Measurements from ENCODE around the gene TVP23A.
"Not testable (repeated sequence)": the region's sequence is repeated elsewhere in the genome, so short reads cannot be mapped to it uniquely, and the experiment has no call there.

Gene TVP23A

GRCh38 chr16:10744370-10745030, 74.1 kb downstream of the TVP23A start:
- no peak for DNase-seq

- peak; percentile 87 for DNase-seq
Measured at GRCh38 chr16:10743610-10744369, 74.8 kb downstream of the TVP23A start, which contains the start of gene NUBP1. Gene NUBP1, plus strand, starts transcription at chr16:10743842. Its CDS starts 22 bp downstream, at chr16:10743864.

GRCh38 chr16:10743227-10743609, 75.4 kb downstream of the TVP23A start:
- DNase-seq, result no peak

- DNase-seq, result peak; percentile 72
Measured at GRCh38 chr16:10741844-10742243, 76.8 kb downstream of the TVP23A start.

GRCh38 chr16:10741249-10741648, 77.3 kb downstream of the TVP23A start:
- not testable (repeated sequence) for DNase-seq

GRCh38 chr16:10740845-10741208, 77.8 kb downstream of the TVP23A start:
- DNase-seq, result no peak

- no peak for DNase-seq
Measured at GRCh38 chr16:10740000-10740844, 78.4 kb downstream of the TVP23A start.

GRCh38 chr16:10738231-10739077, 80.1 kb downstream of the TVP23A start:
- no peak for DNase-seq

- peak; percentile 42 for DNase-seq
Measured at GRCh38 chr16:10737068-10737625, 81.4 kb downstream of the TVP23A start.

- DNase-seq, result no peak
Measured at GRCh38 chr16:10731790-10732189, 86.8 kb downstream of the TVP23A start.

GRCh38 chr16:10729104-10730048, 89.2 kb downstream of the TVP23A start:
- no peak for DNase-seq

- DNase-seq, result no peak
Measured at GRCh38 chr16:10728003-10728887, 90.3 kb downstream of the TVP23A start.
